Stimulated activated CD4-positive, alpha-beta T cell treated with anti-CD3 and anti-CD28 coated beads, Interleukin-1b, Interleukin-23, amount 100 ng/mL, for 48 hours (primary cell): Measurements from ENCODE around the gene DUXB.

Experiments
- DNase-seq: peaks from one replicate; pipeline ENCODE4 v3.0.0-alpha.2; 2020

The DUXB gene, protein sequence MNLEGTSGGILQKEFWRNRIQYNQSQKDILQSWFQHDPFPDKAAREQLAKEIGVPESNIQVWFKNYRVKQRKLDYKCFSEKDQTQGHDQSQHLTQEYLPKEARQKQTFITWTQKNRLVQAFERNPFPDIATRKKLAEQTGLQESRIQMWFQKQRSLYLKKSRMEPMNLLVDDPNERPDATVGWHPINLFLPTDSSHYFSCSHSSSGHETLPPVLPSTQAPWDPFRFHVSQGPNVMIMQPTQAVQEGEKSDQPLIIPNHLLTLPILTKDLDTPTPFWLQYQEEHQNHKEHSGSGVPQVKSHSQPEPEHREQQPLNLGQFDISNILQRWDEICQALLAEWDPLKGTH

DNA sequence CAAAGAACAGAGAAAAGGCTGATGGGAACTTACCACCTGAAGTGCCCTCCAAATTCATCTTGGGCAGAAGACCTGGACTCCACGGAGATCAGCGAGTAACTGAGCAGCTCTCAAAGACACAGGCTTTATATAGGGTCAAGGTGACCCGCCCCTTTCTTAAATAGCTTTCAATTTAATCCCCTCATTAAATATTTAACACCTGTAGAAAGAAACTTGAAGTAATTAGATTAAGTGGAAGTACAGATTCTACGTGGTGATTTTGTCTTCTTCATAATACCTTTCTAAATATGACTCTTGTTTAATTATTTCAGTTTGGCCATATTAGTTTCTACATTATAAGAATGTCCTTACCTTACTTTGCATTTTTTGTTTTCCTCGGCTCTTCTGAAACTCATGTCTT, at the start of gene DUXB:
TSS of gene DUXB (minus strand) at position 101 of the 400 bp plus-strand sequence. CDS start at position 58, 43 bp downstream.
- no peak for DNase-seq

DNA sequence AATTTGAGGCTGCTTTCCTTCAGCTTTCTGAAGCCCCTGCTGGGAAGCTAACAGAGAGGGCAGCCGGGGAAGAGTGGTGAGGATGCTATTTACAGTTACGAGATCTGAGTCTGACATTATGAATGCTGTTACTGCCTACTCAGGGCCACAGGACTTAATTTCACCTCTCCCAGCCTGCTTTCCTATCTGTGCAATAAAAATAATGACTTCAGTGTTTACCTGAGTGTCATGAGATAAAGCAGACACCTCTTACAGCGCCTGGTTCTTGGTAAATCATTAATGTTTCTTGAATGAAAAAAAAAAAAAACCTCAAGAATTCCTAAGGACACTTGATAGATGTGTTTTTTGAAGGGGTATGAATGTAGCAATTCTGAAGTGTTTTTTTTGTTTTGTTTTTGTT, 49.3 kb upstream of the DUXB start:
- no peak for DNase-seq

DNA sequence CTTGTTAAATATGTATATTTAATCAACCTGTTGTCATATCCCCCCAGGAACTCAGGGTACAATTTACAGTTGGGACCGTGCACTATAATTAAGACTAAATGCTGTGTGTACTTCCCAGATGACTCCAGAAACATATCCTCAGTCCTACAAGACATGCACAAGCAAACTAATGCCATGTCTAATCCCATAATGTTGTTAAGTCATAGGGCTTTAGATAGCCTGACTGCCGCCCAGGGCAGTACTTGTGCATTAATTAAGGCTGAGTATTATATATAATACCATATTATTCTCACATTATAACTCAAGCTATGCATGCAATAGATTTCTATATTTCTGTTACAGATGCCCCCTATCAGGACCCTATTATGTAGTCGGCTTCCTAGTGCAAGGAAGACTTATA, 45.1 kb upstream of the DUXB start:
- DNase-seq = no peak

DNA sequence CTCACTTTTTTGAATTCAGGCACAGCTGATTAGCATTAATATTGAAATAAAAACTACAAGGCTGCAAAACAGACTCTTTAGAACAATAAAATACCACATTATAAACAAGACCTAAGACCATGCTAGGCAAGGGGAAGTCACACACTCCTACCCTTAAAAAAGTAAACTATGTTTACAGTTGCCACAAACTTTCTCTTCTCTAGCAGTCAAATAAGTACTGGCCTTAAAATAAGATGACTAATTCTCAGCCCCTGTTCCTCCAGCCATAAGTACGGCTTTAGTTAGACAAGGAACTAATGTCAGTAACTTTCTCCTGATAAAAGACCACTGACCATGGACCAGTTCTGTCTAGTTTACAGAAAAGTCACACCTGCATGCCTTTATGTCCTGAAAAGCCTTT, 44.6 kb upstream of the DUXB start:
- DNase-seq = no peak

DNA sequence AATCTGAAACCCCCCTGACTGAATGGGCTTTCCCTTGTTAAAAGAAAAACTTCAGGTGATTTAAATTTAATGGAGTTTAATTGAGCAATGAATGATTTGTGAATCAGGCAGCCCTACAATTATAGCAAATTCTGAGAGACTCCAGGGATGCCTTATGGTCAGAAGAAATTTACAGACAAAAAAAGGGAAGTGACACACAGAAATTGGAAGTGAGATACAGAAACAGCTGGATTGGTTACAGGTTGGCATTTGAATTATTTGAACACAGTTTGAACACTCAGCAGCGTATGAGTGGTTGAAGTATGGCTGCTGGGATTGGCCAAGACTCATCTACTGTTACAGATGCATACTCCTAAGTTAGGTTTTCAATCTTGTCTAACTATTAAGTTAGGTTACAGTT, 44.0 kb upstream of the DUXB start:
- no peak for DNase-seq

DNA sequence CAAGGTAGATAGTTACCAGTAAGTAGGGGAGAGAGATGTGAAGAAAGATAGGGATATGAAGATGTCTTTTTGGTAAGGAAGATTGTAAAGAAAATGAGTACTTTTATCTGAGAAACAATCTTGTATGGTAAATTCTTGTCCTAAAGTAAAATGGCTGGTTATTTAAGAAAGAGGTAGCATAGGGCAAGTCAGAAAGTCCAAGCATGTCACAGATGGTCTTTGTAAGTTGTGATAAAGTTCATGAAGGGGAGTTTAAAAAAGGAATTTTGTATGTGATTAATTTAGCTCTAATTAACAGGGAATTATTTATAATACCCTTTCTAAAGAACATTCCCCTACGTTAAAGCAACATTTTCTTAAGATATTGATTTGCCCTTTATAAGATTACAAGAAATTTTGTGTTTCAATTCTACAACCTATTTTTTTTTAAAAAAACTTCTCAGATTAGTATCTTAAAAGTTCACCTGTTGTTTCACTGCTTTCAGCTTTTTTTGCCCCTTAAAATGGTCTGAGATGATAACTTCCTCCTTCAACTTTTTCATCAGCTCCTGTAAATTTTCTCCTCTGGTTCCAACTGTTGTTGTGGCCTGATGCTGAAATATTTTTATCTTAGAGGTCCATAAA, 41.3 kb upstream of the DUXB start:
- DNase-seq = no peak

DNA sequence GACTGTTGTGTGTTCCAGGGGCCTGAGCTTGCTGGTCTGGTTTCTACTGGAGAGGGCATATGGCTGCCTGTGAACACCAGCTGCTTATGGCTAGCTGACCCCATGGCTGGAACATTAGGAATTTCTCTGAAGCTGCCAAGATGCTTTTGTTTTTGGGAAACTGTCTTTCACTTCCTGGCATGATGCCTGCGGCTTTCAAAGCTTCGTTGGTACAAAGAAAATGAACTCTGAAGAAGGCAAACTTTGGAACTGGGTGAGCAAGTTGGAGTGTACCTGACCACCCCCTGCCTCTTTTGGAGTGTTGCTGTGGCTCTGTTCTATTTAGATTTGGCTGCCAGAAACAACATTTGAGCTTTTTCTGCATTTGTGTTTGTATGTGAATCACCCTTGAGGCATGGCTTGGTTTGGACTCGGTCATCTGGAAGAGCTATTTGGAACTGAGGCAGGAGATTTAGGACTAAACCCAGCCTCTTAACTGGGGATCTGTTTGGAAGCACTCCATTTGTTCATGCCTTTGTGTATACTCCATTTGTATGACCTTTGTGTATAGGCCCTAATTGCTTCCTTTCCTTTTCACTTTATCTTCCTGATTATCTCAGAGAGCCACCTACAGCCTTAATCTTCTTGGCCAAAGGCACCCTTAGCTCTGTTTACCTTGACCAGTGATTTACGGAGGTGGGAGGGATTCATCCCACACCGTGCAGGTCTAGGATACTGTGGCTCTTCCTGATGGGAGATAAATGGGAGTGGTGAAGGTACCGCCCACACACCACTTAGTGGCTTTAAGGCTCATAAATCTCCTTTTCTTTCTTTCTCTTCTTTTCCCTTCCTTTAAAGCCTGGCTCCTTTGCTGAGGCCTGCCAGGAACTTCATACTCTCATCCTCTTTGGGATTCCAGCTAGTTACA, 32.3 kb upstream of the DUXB start:
- DNase-seq = no peak

DNA sequence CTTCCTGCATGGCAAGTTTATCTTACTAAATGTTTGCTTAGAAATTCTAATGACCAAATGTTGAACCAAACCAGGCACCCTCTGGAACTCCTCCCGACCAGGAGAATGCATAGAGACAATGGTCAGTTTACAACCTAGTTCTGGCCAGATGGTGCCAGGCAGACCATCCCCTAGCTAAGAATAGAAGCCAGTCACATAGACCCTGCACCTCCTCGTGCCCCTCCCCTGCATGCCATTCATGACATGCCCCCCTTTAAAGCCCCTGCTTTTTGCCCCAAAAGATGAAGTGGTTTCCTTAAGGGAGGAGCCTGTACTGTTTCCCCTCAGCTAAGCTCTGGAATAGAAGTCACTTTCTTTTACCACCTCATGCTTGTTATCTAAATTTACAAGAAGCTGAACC, 31.6 kb upstream of the DUXB start:
- no peak for DNase-seq

DNA sequence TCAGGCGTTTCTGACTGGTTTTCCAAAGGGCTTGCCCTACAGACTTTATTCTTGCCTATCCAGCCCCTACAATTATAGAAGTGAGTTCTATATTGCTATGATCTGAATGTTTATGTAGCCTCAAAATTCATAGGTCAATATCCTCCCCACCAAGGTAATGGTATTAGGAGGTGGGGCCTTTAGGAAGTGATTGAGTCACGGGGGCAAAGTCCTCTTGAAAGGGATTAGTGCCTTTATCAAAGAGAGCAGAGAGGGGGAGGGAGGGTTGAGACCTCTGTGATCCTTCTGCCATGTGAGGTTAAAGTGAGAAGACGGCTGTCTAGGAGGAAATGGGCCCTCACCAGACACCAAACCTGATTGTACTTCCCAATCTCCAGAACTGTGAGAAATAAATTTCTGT, 26.0 kb upstream of the DUXB start:
- DNase-seq = no peak

DNA sequence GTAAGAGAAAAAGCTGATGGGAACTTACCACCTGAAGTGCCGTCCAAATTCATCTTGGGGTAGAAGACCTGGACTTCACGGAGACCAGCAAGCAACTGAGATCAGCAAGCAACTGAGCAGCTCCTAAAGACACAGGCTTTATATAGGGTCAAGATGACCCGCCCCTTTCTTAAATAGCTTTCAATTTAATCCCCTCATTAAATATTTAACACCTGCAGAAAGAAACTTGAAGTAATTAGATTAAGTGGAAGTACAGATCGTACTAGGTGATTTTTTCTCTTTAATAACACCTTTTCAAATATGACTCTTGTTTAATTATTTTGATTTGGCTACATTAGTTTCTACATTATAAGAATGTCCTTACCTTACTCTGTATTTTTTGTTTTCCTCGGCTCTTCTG, 25.1 kb upstream of the DUXB start, which contains the start of gene CPHXL:
TSS of gene CPHXL (minus strand) at position 101 of the 400 bp plus-strand sequence. CDS start at position 53, 48 bp downstream.
- DNase-seq = no peak

DNA sequence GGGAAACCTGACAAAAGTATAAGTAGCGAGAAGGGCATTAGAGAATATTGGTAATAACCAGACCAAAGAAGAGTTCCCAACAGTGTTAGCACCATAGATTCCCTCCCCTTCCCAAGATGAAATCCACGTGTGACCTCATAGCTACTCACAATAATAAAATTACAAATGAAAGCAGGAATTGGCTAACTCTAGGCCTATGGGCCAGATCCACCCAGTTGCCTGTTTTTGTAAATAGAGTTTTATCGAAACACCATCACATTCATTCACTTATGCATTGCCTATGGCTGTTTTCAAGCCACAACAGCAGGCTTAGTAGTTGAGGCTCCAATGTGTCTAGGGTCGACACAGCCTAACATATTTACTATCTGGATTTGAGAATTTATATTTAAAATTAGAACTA, 17.2 kb upstream of the DUXB start:
- no peak for DNase-seq

DNA sequence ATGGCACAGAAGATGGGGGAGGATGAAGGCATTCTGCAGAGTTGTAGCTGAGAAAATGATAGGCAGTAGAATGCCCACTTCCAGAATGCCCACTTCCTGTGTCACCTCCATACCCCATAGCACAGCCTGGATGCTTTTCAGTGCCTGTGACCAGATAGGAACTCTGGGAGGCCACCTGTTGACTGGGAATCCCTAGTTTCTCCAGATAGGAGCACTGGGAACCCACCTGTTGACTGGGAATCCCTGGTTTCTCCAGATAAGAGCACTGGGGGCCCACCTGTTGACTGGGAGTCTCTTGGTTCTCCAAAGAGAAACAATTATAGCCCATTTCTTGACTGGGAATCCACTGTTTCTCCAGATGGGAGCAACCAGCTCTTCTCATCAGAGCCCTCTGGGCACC, 13.4 kb upstream of the DUXB start:
- DNase-seq = no peak

DNA sequence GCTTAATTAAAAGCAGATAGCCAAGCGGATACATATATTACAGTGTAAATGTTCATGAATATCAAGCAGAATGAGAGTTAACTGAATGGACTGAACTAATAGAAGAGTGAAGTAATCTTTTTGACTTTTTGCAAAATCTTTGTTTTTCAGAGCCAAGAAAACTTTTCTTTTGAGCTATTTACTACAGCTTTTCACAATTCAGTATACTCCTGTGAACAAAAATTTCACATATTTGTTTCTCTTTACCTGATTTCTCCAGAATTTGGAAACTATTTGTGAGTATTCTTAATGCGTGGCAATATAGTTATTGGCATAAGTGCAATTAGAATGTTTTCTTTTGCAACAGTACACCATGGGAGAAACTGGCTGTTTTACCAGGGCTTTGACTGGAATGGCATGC, 9.1 kb upstream of the DUXB start:
- no peak for DNase-seq

DNA sequence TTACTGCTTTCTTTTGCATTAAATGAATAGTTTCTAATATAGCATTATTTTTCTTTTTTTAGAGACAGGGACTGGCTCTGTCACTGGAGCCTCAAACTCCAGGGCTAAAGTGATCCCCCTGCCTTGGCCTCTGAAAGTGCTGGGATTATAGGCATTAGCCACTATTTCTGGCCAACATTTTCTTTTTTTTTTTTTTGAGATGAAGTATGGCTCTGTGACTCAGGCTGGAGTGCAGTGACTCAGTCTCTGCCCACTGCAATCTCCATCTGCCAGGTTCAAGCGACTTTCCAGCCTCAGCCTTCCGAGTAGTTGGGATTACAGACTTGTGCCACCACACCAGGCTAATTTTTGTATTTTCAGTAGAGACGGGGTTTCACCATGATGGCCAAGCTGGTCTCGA, 2.0 kb upstream of the DUXB start:
- DNase-seq = no peak

DNA sequence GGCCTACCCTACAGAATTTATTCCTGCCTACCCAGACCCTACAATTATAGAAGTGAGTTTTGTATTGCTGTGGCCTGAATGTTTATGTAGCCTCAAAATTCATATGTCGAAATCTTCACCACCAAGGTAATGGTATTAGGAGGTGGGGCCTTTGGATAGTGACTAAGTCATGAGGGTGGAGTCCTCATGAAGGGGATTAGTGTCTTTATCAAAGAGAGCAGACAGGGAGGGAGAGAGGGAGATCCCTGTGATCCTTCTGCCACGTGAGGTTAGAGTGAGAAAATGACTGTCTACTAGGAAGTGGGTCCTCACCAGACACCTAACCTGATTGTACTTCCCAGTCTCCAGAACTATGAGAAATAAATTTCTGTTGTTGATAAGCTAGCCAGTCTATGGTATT, 981 bp upstream of the DUXB start:
- DNase-seq = no peak

DNA sequence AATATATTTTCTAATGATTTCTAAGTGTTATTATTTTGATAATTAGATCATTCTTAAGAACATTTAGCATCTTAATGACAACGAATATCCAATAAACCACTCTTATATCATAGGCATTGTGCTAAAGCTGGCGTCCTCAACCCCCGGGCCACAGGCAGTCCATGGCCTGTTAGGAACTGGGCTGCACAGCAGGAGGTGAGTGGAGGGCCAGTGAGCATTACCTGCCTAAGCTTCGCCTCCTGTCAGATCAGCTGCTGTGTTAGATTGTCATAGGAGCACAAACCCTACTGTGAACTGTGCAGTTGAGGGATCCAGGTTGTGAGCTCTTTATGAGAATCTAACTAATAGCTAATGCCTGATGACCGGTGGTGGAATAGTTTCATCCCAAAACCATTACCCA, 3.7 kb downstream of the DUXB start:
- no peak for DNase-seq

DNA sequence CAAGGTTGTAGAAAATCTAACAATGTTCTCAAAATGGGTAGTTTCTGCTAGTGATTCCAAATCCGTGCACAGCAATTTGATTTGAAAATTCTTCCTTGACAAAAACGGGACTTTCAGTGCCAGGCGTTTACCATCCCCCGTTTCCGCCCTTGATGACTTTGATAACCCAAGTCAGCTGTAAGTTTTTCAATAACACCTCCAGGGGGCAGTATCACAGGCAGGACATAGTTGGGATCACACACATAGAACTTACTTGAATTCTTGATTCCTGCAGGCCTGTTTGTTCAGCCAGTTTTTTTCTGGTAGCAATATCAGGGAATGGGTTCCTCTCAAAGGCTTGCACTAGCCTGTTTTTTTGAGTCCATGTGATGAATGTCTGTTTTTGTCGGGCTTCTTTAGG, 5.6 kb downstream of the DUXB start:
- no peak for DNase-seq

DNA sequence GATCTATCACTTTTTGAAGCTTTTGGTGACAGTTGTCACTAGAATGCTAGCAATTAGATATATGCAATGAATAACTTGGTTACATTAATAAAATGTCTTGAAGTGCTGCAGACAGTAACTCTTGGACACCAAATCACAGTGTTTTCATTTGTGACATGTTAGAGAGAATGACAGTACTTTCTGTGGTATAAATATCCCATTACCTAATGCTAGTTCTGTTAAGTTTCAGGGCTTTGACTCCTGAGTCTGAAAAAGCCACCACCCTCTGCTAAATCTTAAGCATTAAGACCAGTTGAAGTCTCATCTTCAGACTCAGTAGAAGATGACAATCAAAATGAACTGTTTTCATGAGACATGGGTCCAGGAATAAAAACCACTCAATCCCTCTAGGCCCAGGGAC, 13.9 kb downstream of the DUXB start:
- DNase-seq = no peak

DNA sequence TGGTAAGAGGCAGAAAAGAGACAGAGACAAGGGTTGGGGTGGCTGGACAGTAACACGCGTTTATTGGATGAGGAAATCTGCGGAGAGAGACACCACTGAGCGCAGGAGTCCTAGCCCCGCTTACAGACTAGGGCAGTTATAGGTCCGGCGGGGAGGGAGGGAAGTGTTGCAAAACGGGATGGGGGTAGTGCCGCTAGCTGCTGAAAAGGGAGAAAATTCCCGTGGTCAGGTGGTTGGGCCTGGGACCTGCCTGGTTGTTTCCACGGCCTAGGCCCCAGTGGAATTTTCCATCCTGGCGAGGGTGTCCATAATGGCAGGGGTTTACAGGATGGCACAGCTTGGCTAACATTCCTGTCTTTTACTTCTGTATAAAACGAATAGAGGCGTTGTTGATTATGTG, 19.0 kb downstream of the DUXB start:
- DNase-seq = no peak

DNA sequence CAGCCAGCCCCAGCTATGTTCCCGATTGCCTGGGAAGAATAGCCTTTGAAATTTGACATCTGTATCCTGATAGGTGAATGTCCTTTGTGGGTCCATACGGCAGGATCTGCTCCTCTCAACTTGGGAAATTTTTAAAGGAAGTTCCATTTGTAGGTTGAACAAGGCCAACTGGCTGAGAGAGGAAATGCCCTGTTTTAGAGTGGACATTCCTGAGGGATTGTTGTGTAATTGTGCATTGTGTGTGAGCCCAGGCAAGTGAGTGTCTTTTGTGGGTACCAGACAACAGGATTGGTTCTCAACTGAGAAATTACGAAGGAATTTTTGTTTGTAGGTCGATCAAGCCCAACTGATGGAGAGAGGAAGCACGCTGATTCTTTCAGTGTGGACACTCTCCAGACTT, 21.9 kb downstream of the DUXB start:
- no peak for DNase-seq

DNA sequence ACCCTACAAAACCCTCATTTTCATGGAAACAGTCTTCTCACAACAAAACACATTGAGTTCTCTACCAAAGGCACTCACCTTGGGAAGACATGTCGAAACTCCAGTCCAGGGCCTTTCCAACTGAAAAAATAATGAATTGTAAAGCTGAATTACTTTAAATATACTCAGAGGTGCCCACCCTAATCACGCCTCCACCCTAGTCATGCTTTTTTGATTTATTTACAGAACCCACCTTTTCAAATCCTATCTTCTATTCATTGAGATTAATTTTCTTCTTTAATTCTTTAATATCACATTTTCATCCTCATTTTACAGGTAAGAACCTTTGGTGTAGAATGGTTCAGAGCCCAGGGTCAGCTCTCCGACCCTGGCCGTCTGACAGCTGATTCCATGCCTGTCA, 24.4 kb downstream of the DUXB start, which contains the start of gene CPHXL2:
TSS of gene CPHXL2 (minus strand) at position 101 of the 400 bp plus-strand sequence. CDS start at position 91, 10 bp downstream.
- DNase-seq = no peak

DNA sequence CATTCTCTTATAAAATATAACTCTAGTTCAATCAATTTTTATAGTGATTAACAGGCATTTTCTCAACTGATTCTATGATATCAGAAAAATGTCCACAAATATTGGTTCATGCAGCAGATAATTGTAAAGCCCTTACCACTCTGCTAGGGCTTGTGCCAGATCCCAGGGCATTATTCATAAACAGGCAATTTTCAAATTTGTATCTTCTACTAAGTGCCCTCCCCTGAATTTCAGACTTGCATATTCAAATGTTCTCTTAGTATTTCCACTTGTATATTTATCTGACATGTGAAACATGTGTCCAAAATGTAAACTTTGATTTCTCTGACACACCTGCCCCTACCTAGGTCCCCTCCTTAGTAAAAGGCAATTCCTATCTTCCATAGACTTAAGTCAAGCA, 33.8 kb downstream of the DUXB start:
- no peak for DNase-seq

DNA sequence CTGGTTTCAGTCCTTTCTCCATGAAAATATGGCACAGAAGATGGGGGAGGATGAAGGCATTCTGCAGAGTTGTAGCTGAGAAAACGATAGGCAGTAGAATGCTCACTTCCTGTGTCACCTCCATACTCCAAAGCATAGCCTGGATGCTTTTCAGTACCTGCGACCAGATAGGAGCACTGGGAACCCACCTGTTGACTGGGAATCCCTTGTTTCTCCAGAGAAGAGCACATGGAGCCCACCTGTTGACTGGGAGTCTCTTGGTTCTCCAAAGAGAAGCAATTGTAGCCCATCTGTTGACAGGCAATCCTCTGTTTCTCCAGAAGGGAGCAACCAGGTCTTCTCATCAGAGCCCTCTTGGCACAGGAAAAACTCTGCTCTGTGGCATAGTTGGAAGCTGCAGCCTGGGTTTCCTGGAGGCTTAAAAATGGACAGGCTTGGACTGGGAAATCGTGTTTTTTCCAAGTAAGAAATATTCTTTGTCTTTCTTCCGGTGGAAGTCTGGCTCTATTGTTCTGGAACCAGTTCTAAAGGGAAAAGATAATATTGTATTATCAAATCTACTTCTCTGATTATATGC, 40.4 kb downstream of the DUXB start:
- DNase-seq = no peak
